Cardiac muscle cell (in vitro differentiated cells and primary cell): Measurements from ENCODE around the gene TMEM87A. TPM values are rescaled to one million over a fixed set of nuclear protein-coding genes. Genes with fewer than 3 reads are reported as not detected.

Experiments
- DNase-seq, 2 donors: peaks; one replicate each; pipeline versions ENCODE4 v3.0.0 to v3.0.0-alpha.2; 2010 to 2017; ENCODE audit warnings: low read depth in 1 of 2, low spot score in 1 of 2
- H3K27ac ChIP-seq: fragments of 200-600 bp; sonication (generic); 2 replicates; pipeline ENCODE4 v1.5.1; 2016
- H3K27me3 ChIP-seq: fragments of 200-600 bp; sonication (generic); 2 replicates; pipeline ENCODE4 v1.6.0; 2016; ENCODE audit warnings: control low read depth
- H3K36me3 ChIP-seq: fragments of 200-600 bp; sonication (generic); 2 replicates; pipeline ENCODE4 v1.5.1; 2016; ENCODE audit warnings: control low read depth
- H3K4me1 ChIP-seq: fragments of 200-600 bp; sonication (generic); 2 replicates; pipeline ENCODE4 v1.8.1; 2017; ENCODE audit warnings: low read depth, mild to moderate bottlenecking, mixed run types
- H3K4me3 ChIP-seq: fragments of 200-600 bp; sonication (generic); 2 replicates; pipeline ENCODE4 v1.5.1; 2016; ENCODE audit warnings: mild to moderate bottlenecking
- H3K9me3 ChIP-seq: fragments of 200-600 bp; sonication (generic); 2 replicates; pipeline ENCODE4 v1.5.1; 2017; ENCODE audit warnings: low read depth, mild to moderate bottlenecking, control low read depth
- polyA plus RNA-seq: library from polyadenylated mRNA; unstranded; fragments of >200 nt; fragmentation: Nextera tagmentation; extraction: Ambion mirVana; gene quantifications from 2 replicates; pipeline ENCODE4 v1.2.1, GENCODE V29; 2016
- total RNA-seq: library from RNA; depleted of rRNA; stranded (reverse); fragments of >200 nt; gene quantifications from 2 replicates; pipeline ENCODE4 v1.2.3, GENCODE V29; 2016
- TF ChIP-seq, protein P1 (sequence below): IDR thresholded peaks from 2 replicates; pipeline ENCODE4 v1.5.1; 2012; ENCODE audit warnings: low read depth, mild to moderate bottlenecking, low read length

Gene TMEM87A
- total and polyA plus RNA-seq, 2 experiments from 2014 or later, result 43.5 to 59.2 TPM

DNA sequence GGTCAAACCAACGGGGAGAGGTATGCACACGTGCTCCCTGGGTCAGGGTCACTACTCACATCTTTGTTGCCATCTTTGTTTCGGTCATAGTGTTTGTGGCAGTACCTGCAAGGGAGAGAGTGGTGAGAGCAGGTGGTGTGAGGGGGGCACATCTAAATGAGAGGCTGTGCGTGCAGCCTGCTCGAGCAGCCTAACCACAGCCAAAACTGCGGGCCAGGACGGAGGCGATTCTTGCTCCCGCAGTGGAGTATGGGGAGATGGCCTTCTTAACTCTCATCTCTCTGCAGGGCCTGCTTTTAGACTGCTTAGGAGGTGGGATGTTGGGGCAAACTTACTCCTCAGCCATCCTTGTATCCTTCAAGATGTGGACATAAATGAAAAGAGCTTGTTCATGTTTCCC is 109.9 kb downstream of the TMEM87A start:
- H3K4me3 ChIP-seq, result no peak overlapping the region
- peaks cover 50% of the 10 kb centered on the region for H3K36me3 ChIP-seq
- DNase-seq, result no peak
- no peak overlapping the region for H3K27ac ChIP-seq
- H3K27me3 ChIP-seq, result no peaks in the 10 kb centered on the region
- H3K4me1 ChIP-seq, result peaks cover 13% of the 10 kb centered on the region
- no peaks in the 10 kb centered on the region for H3K9me3 ChIP-seq
- TF ChIP-seq, protein P1, sequence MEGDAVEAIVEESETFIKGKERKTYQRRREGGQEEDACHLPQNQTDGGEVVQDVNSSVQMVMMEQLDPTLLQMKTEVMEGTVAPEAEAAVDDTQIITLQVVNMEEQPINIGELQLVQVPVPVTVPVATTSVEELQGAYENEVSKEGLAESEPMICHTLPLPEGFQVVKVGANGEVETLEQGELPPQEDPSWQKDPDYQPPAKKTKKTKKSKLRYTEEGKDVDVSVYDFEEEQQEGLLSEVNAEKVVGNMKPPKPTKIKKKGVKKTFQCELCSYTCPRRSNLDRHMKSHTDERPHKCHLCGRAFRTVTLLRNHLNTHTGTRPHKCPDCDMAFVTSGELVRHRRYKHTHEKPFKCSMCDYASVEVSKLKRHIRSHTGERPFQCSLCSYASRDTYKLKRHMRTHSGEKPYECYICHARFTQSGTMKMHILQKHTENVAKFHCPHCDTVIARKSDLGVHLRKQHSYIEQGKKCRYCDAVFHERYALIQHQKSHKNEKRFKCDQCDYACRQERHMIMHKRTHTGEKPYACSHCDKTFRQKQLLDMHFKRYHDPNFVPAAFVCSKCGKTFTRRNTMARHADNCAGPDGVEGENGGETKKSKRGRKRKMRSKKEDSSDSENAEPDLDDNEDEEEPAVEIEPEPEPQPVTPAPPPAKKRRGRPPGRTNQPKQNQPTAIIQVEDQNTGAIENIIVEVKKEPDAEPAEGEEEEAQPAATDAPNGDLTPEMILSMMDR, result no peak

Other genes with a start within 250 kb of the TMEM87A start
- 0.03 TPM in 1 of 2 replicates, not detected in the other for gene PLA2G4D, start 178.9 kb downstream of the TMEM87A start, total RNA-seq
- 0.16 TPM in 1 of 2 replicates, not detected in the other for gene PLA2G4D, start 178.9 kb downstream of the TMEM87A start, polyA plus RNA-seq
- 0.78 and 2.9 TPM in 2 replicates for gene PLA2G4F, start 116.8 kb downstream of the TMEM87A start, total RNA-seq
- 0.50 and 1.2 TPM in 2 replicates for gene PLA2G4F, start 116.8 kb downstream of the TMEM87A start, polyA plus RNA-seq
- gene VPS39, start 65.1 kb downstream of the TMEM87A start, total RNA-seq, result 41.9 and 56.4 TPM in 2 replicates
- 35.7 and 45.7 TPM in 2 replicates for gene VPS39, start 65.1 kb downstream of the TMEM87A start, polyA plus RNA-seq
- gene GANC, start 232 bp downstream of the TMEM87A start, total RNA-seq, result 17.6 and 22.2 TPM in 2 replicates
- 21.0 and 24.2 TPM in 2 replicates for gene GANC, start 232 bp downstream of the TMEM87A start, polyA plus RNA-seq
- gene CAPN3, start 86.1 kb upstream of the TMEM87A start, total RNA-seq, result 37.9 and 88.3 TPM in 2 replicates
- 47.0 and 79.7 TPM in 2 replicates for gene CAPN3, start 86.1 kb upstream of the TMEM87A start, polyA plus RNA-seq
- gene ZNF106, start 217.7 kb upstream of the TMEM87A start, total RNA-seq, result 19.8 and 32.3 TPM in 2 replicates
- 29.5 and 39.2 TPM in 2 replicates for gene ZNF106, start 217.7 kb upstream of the TMEM87A start, polyA plus RNA-seq
- gene SNAP23, start 222.2 kb upstream of the TMEM87A start, total RNA-seq, result 13.3 and 30.2 TPM in 2 replicates
- 17.8 and 31.2 TPM in 2 replicates for gene SNAP23, start 222.2 kb upstream of the TMEM87A start, polyA plus RNA-seq